GM19193 (cell line): ENCODE measurements around the gene BACE2.

Experiments used
- POLR2A ChIP-seq: IDR thresholded peaks from 4 replicates; pipeline ENCODE4 v1.6.1; 2011; ENCODE audit not compliant: insufficient read depth, insufficient read length; ENCODE audit errors: extremely low read depth

Gene BACE2

GRCh38 chr21:41233916-41234315 is 66.0 kb downstream of the BACE2 start:
- no peak for TF ChIP-seq POLR2A

GRCh38 chr21:41234569-41234968 is 66.6 kb downstream of the BACE2 start:
- TF ChIP-seq POLR2A = no peak

GRCh38 chr21:41235201-41235600 is 67.2 kb downstream of the BACE2 start:
- TF ChIP-seq POLR2A = no peak

GRCh38 chr21:41236352-41236973 is 68.5 kb downstream of the BACE2 start:
- no peak for TF ChIP-seq POLR2A

- TF ChIP-seq POLR2A = no peak
These were observed 72.1 kb downstream of the BACE2 start for GRCh38 chr21:41240040-41240439.

GRCh38 chr21:41241341-41241740 is 73.4 kb downstream of the BACE2 start:
- no peak for TF ChIP-seq POLR2A

GRCh38 chr21:41242238-41242829 is 74.4 kb downstream of the BACE2 start:
- no peak for TF ChIP-seq POLR2A

GRCh38 chr21:41243107-41243506 is 75.1 kb downstream of the BACE2 start:
- TF ChIP-seq POLR2A = no peak

GRCh38 chr21:41245509-41246135 is 77.7 kb downstream of the BACE2 start:
- TF ChIP-seq POLR2A = no peak

- TF ChIP-seq POLR2A = no peak
These were observed 78.8 kb downstream of the BACE2 start for GRCh38 chr21:41246808-41247207.

- no peak for TF ChIP-seq POLR2A
These were observed 79.9 kb downstream of the BACE2 start for GRCh38 chr21:41247561-41248545.

- no peak for TF ChIP-seq POLR2A
These were observed 81.5 kb downstream of the BACE2 start for GRCh38 chr21:41249476-41249875.

- no peak for TF ChIP-seq POLR2A
These were observed 82.6 kb downstream of the BACE2 start for GRCh38 chr21:41250519-41250918.

- TF ChIP-seq POLR2A = no peak
These were observed 84.1 kb downstream of the BACE2 start for GRCh38 chr21:41251961-41252642.
